AG04449 (cell line): ENCODE measurements around the gene IL13RA1.
A peak's percentile ranks its signal among the peaks of the same experiment; 100 is the strongest.

ENCODE experiments used
- CTCF ChIA-PET: fragments of 350-600 bp; formaldehyde crosslinking; extraction: SDS; loops from one replicate; lab custom pipeline; 2021; ENCODE audit warnings: antibody characterized with exemption; lab: Yijun Ruan, JAX
- POLR2A ChIA-PET: fragments of 400-600, 350-600 bp; formaldehyde crosslinking; extraction: SDS; loops from one replicate; lab custom pipeline; 2020; ENCODE audit warnings: antibody characterized with exemption, inconsistent platforms; lab: Yijun Ruan, JAX
- DNase-seq: peaks from one replicate; pipeline ENCODE4 v3.0.0-alpha.2; 2010; ENCODE audit warnings: low read depth, low spot score
- H3K4me3 ChIP-seq: 2 replicates; pipeline ENCODE4 v1.5.1; 2011; ENCODE audit warnings: low read depth, mild to moderate bottlenecking, control low read depth, low read length
- TF ChIP-seq, protein P1 (sequence below): IDR thresholded peaks from one replicate; pipeline ENCODE4 v1.5.1; 2011; ENCODE audit warnings: mild to moderate bottlenecking, moderate library complexity, low read length, control low read depth, inconsistent platforms; ENCODE audit not compliant: insufficient read depth; ENCODE audit errors: missing control alignments

Gene IL13RA1

GRCh38 chrX:118823263-118824172 lies 96.1 kb downstream of the IL13RA1 start, which contains the start of gene ZCCHC12:
ZCCHC12 (plus strand) TSS chrX:118823824; CDS start chrX:118825245, 1,421 bp downstream.
- no peak for DNase-seq
- peak within 1 kb of the TSS; percentile 30 for H3K4me3 ChIP-seq
- ChIA-PET POLR2A (no interaction called here), CTCF (interaction anchor here (0.8 to 3.3 kb wide), 3 partner anchors 16 to 21 kb away, joined by 3 to 20 read pairs (median 4); no protein-coding TSS in a partner anchor)
- TF ChIP-seq, protein P1, sequence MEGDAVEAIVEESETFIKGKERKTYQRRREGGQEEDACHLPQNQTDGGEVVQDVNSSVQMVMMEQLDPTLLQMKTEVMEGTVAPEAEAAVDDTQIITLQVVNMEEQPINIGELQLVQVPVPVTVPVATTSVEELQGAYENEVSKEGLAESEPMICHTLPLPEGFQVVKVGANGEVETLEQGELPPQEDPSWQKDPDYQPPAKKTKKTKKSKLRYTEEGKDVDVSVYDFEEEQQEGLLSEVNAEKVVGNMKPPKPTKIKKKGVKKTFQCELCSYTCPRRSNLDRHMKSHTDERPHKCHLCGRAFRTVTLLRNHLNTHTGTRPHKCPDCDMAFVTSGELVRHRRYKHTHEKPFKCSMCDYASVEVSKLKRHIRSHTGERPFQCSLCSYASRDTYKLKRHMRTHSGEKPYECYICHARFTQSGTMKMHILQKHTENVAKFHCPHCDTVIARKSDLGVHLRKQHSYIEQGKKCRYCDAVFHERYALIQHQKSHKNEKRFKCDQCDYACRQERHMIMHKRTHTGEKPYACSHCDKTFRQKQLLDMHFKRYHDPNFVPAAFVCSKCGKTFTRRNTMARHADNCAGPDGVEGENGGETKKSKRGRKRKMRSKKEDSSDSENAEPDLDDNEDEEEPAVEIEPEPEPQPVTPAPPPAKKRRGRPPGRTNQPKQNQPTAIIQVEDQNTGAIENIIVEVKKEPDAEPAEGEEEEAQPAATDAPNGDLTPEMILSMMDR: no peak

DNA sequence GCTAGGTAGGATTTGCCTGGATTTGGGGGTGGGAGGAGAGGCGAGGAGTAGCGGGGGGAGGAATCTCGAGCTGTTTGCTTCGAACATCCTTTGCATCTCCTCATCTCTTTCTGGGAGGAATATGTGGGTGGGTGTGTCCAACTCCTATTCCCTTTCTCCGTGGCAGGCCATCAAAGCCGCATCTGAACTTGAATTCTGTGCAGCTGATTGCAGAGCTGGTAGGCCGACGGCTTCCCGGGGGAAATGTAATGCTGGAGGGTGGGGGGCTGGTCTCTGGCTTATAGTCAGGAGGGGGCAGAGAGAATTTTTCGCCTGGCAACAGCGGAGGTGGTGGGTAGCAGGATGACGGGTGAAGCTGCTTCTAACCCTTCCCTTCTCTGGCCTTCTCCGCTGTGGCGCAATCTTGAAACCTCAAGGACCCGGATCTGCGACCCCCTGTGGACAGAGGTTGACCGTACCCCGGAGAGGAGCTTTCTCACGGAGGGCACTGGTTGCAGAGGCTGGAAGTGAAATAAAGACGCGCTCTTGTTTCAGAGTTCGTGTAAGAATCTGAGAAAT lies 96.8 kb downstream of the IL13RA1 start:
- CTCF ChIA-PET: interaction anchor here (1.1 to 3.3 kb wide), 2 partner anchors 15 to 204 kb away, joined by 3 to 20 read pairs; no protein-coding TSS in a partner anchor
- POLR2A ChIA-PET: no interaction called here
- TF ChIP-seq, protein P1: no peak
- H3K4me3 ChIP-seq: peak overlapping the region; percentile 30
- no peak for DNase-seq

DNA sequence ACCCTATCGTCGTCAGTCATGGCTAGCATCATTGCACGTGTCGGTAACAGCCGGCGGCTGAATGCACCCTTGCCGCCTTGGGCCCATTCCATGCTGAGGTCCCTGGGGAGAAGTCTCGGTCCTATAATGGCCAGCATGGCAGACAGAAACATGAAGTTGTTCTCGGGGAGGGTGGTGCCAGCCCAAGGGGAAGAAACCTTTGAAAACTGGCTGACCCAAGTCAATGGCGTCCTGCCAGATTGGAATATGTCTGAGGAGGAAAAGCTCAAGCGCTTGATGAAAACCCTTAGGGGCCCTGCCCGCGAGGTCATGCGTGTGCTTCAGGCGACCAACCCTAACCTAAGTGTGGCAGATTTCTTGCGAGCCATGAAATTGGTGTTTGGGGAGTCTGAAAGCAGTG lies 97.8 kb downstream of the IL13RA1 start:
- DNase-seq: no peak
- no peak overlapping the region for H3K4me3 ChIP-seq
- ChIA-PET POLR2A (no interaction called here), CTCF (interaction anchor here (1.1 to 3.3 kb wide), 2 partner anchors 14 to 205 kb away, joined by 3 to 20 read pairs; no protein-coding TSS in a partner anchor)
- TF ChIP-seq, protein P1: no peak

GRCh38 chrX:118839334-118839958 lies 112.0 kb downstream of the IL13RA1 start:
- no peak for DNase-seq
- ChIA-PET POLR2A (no interaction called here), CTCF (interaction anchor here (0.7 to 3.8 kb wide), 19 partner anchors 8 to 417 kb away, joined by 3 to 33 read pairs (median 4); partner anchors contain the start of gene ZCCHC12)
- H3K4me3 ChIP-seq: peak overlapping the region; percentile 52
- TF ChIP-seq, protein P1: peak; percentile 74
